Measurements from ENCODE around the gene CD7. TPM values are rescaled to one million over a fixed set of nuclear protein-coding genes. Genes with fewer than 3 reads are reported as not detected.

The CD7 gene
- total RNA-seq, 1 experiment from 2014 or later, result not detected

GRCh38 chr17:82314727-82315605 lies 2.4 kb downstream of the CD7 start:
- no peak for DNase-seq (ENCODE audit: low spot score)

- DNase-seq (ENCODE audit: low spot score), result no peak
These were observed 3.2 kb downstream of the CD7 start for GRCh38 chr17:82314012-82314726.

GRCh38 chr17:82313195-82314011 lies 4.0 kb downstream of the CD7 start:
- DNase-seq (ENCODE audit: low spot score), result no peak

- DNase-seq (ENCODE audit: low spot score), result no peak
These were observed 5.4 kb downstream of the CD7 start for GRCh38 chr17:82311971-82312370.

GRCh38 chr17:82310877-82311276 lies 6.5 kb downstream of the CD7 start:
- DNase-seq (ENCODE audit: low spot score), result no peak

GRCh38 chr17:82309656-82310570 lies 7.5 kb downstream of the CD7 start:
- no peak for DNase-seq (ENCODE audit: low spot score)

GRCh38 chr17:82305727-82306300 lies 11.6 kb downstream of the CD7 start:
- no peak for DNase-seq (ENCODE audit: low spot score)

GRCh38 chr17:82304826-82305726 lies 12.3 kb downstream of the CD7 start:
- DNase-seq (ENCODE audit: low spot score), result no peak

GRCh38 chr17:82303944-82304808 lies 13.2 kb downstream of the CD7 start:
- DNase-seq (ENCODE audit: low spot score), result no peak

- no peak for DNase-seq (ENCODE audit: low spot score)
These were observed 14.1 kb downstream of the CD7 start for GRCh38 chr17:82302991-82303943.

- no peak for DNase-seq (ENCODE audit: low spot score)
These were observed 14.8 kb downstream of the CD7 start for GRCh38 chr17:82302568-82302963.

GRCh38 chr17:82301916-82302567 lies 15.4 kb downstream of the CD7 start:
- DNase-seq (ENCODE audit: low spot score), result no peak

GRCh38 chr17:82301300-82301915 lies 16.0 kb downstream of the CD7 start:
- DNase-seq (ENCODE audit: low spot score), result no peak

GRCh38 chr17:82300707-82301270 lies 16.6 kb downstream of the CD7 start:
- DNase-seq (ENCODE audit: low spot score), result peak; percentile 33

- DNase-seq (ENCODE audit: low spot score), result no peak
These were observed 17.2 kb downstream of the CD7 start for GRCh38 chr17:82300228-82300627.

- no peak for DNase-seq (ENCODE audit: low spot score)
These were observed 18.0 kb downstream of the CD7 start for GRCh38 chr17:82299452-82299851.
